OCI-LY3 (cell line): ENCODE measurements around the gene ELAPOR1.

Experiments
- H2AFZ ChIP-seq: fragments of 200-600, 300-600 bp; shearing (Covaris generic); 2 replicates; pipeline ENCODE4 v1.6.0; 2014; ENCODE audit warnings: antibody characterized with exemption, low read depth, low read length
- H3K27ac ChIP-seq: fragments of 200-600, 300-600 bp; sonication (generic); 2 replicates; pipeline ENCODE4 v1.5.1; 2014; ENCODE audit warnings: mild to moderate bottlenecking, low read length, moderate library complexity, mixed read lengths
- H3K27me3 ChIP-seq: fragments of 200-600, 300-600 bp; sonication (generic); 2 replicates; pipeline ENCODE4 v1.6.1; 2014; ENCODE audit warnings: low read depth, low read length, mixed read lengths
- H3K36me3 ChIP-seq: fragments of 200-600, 300-600 bp; sonication (generic); replicated peaks from 2 replicates; pipeline ENCODE3; 2014; ENCODE audit warnings: low read depth, low read length, mixed read lengths
- H3K4me1 ChIP-seq: fragments of 300-600, 200-600 bp; sonication (generic); 2 replicates; pipeline ENCODE4 v1.6.1; 2014; ENCODE audit warnings: low read length, mixed read lengths
- H3K4me2 ChIP-seq: fragments of 200-600, 300-600 bp; sonication (generic); 2 replicates; pipeline ENCODE4 v1.6.1; 2014; ENCODE audit warnings: low read length, mixed read lengths
- H3K4me3 ChIP-seq: fragments of 300-600, 200-600 bp; sonication (generic); 2 replicates; pipeline ENCODE4 v1.5.1; 2014; ENCODE audit warnings: antibody characterized with exemption, mild to moderate bottlenecking, low read length, moderate library complexity
- H3K79me2 ChIP-seq: fragments of 300-600, 200-600 bp; shearing (Covaris generic); 2 replicates; pipeline ENCODE4 v1.6.1; 2014; ENCODE audit warnings: mild to moderate bottlenecking, low read length, mixed read lengths
- H3K9ac ChIP-seq: fragments of 300-600, 200-600 bp; shearing (Covaris generic); 2 replicates; pipeline ENCODE4 v1.6.0; 2014; ENCODE audit warnings: mild to moderate bottlenecking, low read length, moderate library complexity
- H3K9me3 ChIP-seq: fragments of 200-600, 300-600 bp; shearing (Covaris generic); 2 replicates; pipeline ENCODE4 v1.6.1; 2014; ENCODE audit warnings: low read length, mixed read lengths; ENCODE audit not compliant: insufficient read depth
- H4K20me1 ChIP-seq: fragments of 200-600, 300-600 bp; sonication (generic); 2 replicates; pipeline ENCODE4 v1.6.1; 2016; ENCODE audit warnings: low read length, mixed read lengths; ENCODE audit not compliant: insufficient read depth
- CTCF ChIP-seq: fragments of 200-600, 300-600 bp; sonication (generic); IDR thresholded peaks from 2 replicates; pipeline ENCODE4 v1.5.1; 2014; ENCODE audit warnings: antibody characterized with exemption, low read length, low read depth
- EZH2phosphoT487 ChIP-seq: fragments of 200-600 bp; shearing (Covaris generic); IDR thresholded peaks from 2 replicates; pipeline ENCODE4 v1.6.1; 2018; ENCODE audit warnings: antibody characterized with exemption, mixed run types, low read depth

The ELAPOR1 gene

GRCh38 chr1:109120356-109120755, 6.4 kb downstream of the ELAPOR1 start:
- TF ChIP-seq EZH2phosphoT487 (no peak), CTCF (no peak)
- Histone ChIP-seq H3K9ac (no peak overlapping the region), H3K9me3 (no peaks in the 10 kb centered on the region), H3K4me2 (no peak overlapping the region), H3K27ac (no peak overlapping the region), H2AFZ (no peak overlapping the region), H3K27me3 (no peaks in the 10 kb centered on the region), H3K4me1 (no peaks in the 10 kb centered on the region), H3K36me3 (no peaks in the 10 kb centered on the region), H3K79me2 (no peaks in the 10 kb centered on the region), H3K4me3 (no peak overlapping the region), H4K20me1 (no peaks in the 10 kb centered on the region)

- Histone ChIP-seq H3K27ac (no peak overlapping the region), H3K4me1 (peaks cover 17% of the 10 kb centered on the region), H3K36me3 (no peaks in the 10 kb centered on the region), H3K9me3 (no peaks in the 10 kb centered on the region), H3K4me2 (no peak overlapping the region), H2AFZ (no peak overlapping the region), H3K79me2 (no peaks in the 10 kb centered on the region), H3K27me3 (no peaks in the 10 kb centered on the region), H3K9ac (no peak overlapping the region), H3K4me3 (no peak overlapping the region), H4K20me1 (no peaks in the 10 kb centered on the region)
- TF ChIP-seq CTCF (no peak), EZH2phosphoT487 (no peak)
Observed at GRCh38 chr1:109131059-109131458, 17.1 kb downstream of the ELAPOR1 start.

GRCh38 chr1:109131800-109132199, 17.9 kb downstream of the ELAPOR1 start:
- Histone ChIP-seq H3K27ac (no peak overlapping the region), H3K9ac (no peak overlapping the region), H3K9me3 (no peaks in the 10 kb centered on the region), H3K79me2 (no peaks in the 10 kb centered on the region), H2AFZ (no peak overlapping the region), H3K4me3 (no peak overlapping the region), H3K4me2 (no peak overlapping the region), H3K27me3 (no peaks in the 10 kb centered on the region), H3K4me1 (peaks cover 17% of the 10 kb centered on the region), H3K36me3 (no peaks in the 10 kb centered on the region), H4K20me1 (no peaks in the 10 kb centered on the region)
- TF ChIP-seq CTCF, result no peak
- TF ChIP-seq EZH2phosphoT487, result no peak

GRCh38 chr1:109133002-109133706, 19.2 kb downstream of the ELAPOR1 start:
- no peak overlapping the region for H3K9ac ChIP-seq
- no peaks in the 10 kb centered on the region for H4K20me1 ChIP-seq
- H3K4me3 ChIP-seq, result no peak overlapping the region
- no peaks in the 10 kb centered on the region for H3K79me2 ChIP-seq
- H3K27ac ChIP-seq, result no peak overlapping the region
- H2AFZ ChIP-seq, result no peak overlapping the region
- peaks cover 17% of the 10 kb centered on the region for H3K4me1 ChIP-seq
- H3K36me3 ChIP-seq, result no peaks in the 10 kb centered on the region
- no peaks in the 10 kb centered on the region for H3K9me3 ChIP-seq
- H3K4me2 ChIP-seq, result no peak overlapping the region
- H3K27me3 ChIP-seq, result no peaks in the 10 kb centered on the region
- TF ChIP-seq CTCF (no peak), EZH2phosphoT487 (no peak)
